Measurements from ENCODE around the gene PPP1R12B. TPM values are rescaled to one million over a fixed set of nuclear protein-coding genes. Genes with fewer than 3 reads are reported as not detected.
"Not testable (repeated sequence)": the region's sequence is repeated elsewhere in the genome, so short reads cannot be mapped to it uniquely, and the experiment has no call there.

Gene PPP1R12B
- total RNA-seq, 1 donor from 2014 or later: 7.2 TPM

- Mint-ChIP-seq H3K36me3 (ENCODE audit: low read depth, unreplicated experiment) (no peaks in the 10 kb centered on the region), H3K4me3 (ENCODE audit: unreplicated experiment) (no peak overlapping the region), H3K4me1 (ENCODE audit: unreplicated experiment) (no peaks in the 10 kb centered on the region)
Observed at GRCh38 chr1:202605515-202605914, 257.0 kb downstream of the PPP1R12B start.

GRCh38 chr1:202612036-202612435, 263.5 kb downstream of the PPP1R12B start:
- H3K27me3 Mint-ChIP-seq (ENCODE audit: unreplicated experiment); H3K27ac Mint-ChIP-seq (ENCODE audit: unreplicated experiment); H3K4me3 Mint-ChIP-seq (ENCODE audit: unreplicated experiment); DNase-seq (ENCODE audit: low spot score); H3K36me3 Mint-ChIP-seq (ENCODE audit: low read depth, unreplicated experiment); H3K9me3 Mint-ChIP-seq (ENCODE audit: unreplicated experiment): not testable (repeated sequence)
- peaks cover 25% of the 10 kb centered on the region for H3K4me1 Mint-ChIP-seq (ENCODE audit: unreplicated experiment)

More at GRCh38 chr1:202605515-202605914, 257.0 kb downstream of the PPP1R12B start:
- H3K9me3 Mint-ChIP-seq (ENCODE audit: unreplicated experiment): no peaks in the 10 kb centered on the region
- TF ChIP-seq CTCF (IDR thresholded peaks at IDR 0.05; ENCODE audit: unreplicated experiment): no peak
- H3K27ac Mint-ChIP-seq (ENCODE audit: unreplicated experiment): no peak overlapping the region
- peaks cover 3% of the 10 kb centered on the region for H3K27me3 Mint-ChIP-seq (ENCODE audit: unreplicated experiment)
- DNase-seq (ENCODE audit: low spot score): no peak

GRCh38 chr1:202613571-202613970, 265.1 kb downstream of the PPP1R12B start:
- no peak for TF ChIP-seq CTCF (IDR thresholded peaks at IDR 0.05; ENCODE audit: unreplicated experiment)
- Mint-ChIP-seq H3K9me3 (ENCODE audit: unreplicated experiment) (no peaks in the 10 kb centered on the region), H3K36me3 (ENCODE audit: low read depth, unreplicated experiment) (no peaks in the 10 kb centered on the region), H3K27me3 (ENCODE audit: unreplicated experiment) (no peaks in the 10 kb centered on the region), H3K27ac (ENCODE audit: unreplicated experiment) (no peak overlapping the region), H3K4me1 (ENCODE audit: unreplicated experiment) (peaks cover 25% of the 10 kb centered on the region), H3K4me3 (ENCODE audit: unreplicated experiment) (no peak overlapping the region)
- no peak for DNase-seq (ENCODE audit: low spot score)

GRCh38 chr1:202614363-202615207, 266.1 kb downstream of the PPP1R12B start:
- H3K36me3 Mint-ChIP-seq (ENCODE audit: low read depth, unreplicated experiment); H3K27ac Mint-ChIP-seq (ENCODE audit: unreplicated experiment); H3K27me3 Mint-ChIP-seq (ENCODE audit: unreplicated experiment); DNase-seq (ENCODE audit: low spot score); H3K4me3 Mint-ChIP-seq (ENCODE audit: unreplicated experiment); H3K9me3 Mint-ChIP-seq (ENCODE audit: unreplicated experiment): not testable (repeated sequence)
- peaks cover 25% of the 10 kb centered on the region for H3K4me1 Mint-ChIP-seq (ENCODE audit: unreplicated experiment)

- H3K9me3 Mint-ChIP-seq (ENCODE audit: unreplicated experiment); H3K4me3 Mint-ChIP-seq (ENCODE audit: unreplicated experiment); H3K27ac Mint-ChIP-seq (ENCODE audit: unreplicated experiment); H3K36me3 Mint-ChIP-seq (ENCODE audit: low read depth, unreplicated experiment); DNase-seq (ENCODE audit: low spot score); H3K27me3 Mint-ChIP-seq (ENCODE audit: unreplicated experiment): not testable (repeated sequence)
- H3K4me1 Mint-ChIP-seq (ENCODE audit: unreplicated experiment): peaks cover 25% of the 10 kb centered on the region
Observed at GRCh38 chr1:202615208-202615500, 266.7 kb downstream of the PPP1R12B start.

GRCh38 chr1:202615501-202616354, 267.2 kb downstream of the PPP1R12B start:
- no peak for DNase-seq (ENCODE audit: low spot score)
- H3K27ac Mint-ChIP-seq (ENCODE audit: unreplicated experiment): peak overlapping the region; percentile 0

More at GRCh38 chr1:202615501-202616354, 267.2 kb downstream of the PPP1R12B start:
- H3K27me3 Mint-ChIP-seq (ENCODE audit: unreplicated experiment): peaks cover 1% of the 10 kb centered on the region
- peaks cover 25% of the 10 kb centered on the region for H3K4me1 Mint-ChIP-seq (ENCODE audit: unreplicated experiment)
- TF ChIP-seq CTCF (IDR thresholded peaks at IDR 0.05; ENCODE audit: unreplicated experiment): no peak
- no peaks in the 10 kb centered on the region for H3K36me3 Mint-ChIP-seq (ENCODE audit: low read depth, unreplicated experiment)
- H3K9me3 Mint-ChIP-seq (ENCODE audit: unreplicated experiment): no peaks in the 10 kb centered on the region
- no peak overlapping the region for H3K4me3 Mint-ChIP-seq (ENCODE audit: unreplicated experiment)
